Measurements from ENCODE around the gene MESP1.

MESP1 gene

DNA sequence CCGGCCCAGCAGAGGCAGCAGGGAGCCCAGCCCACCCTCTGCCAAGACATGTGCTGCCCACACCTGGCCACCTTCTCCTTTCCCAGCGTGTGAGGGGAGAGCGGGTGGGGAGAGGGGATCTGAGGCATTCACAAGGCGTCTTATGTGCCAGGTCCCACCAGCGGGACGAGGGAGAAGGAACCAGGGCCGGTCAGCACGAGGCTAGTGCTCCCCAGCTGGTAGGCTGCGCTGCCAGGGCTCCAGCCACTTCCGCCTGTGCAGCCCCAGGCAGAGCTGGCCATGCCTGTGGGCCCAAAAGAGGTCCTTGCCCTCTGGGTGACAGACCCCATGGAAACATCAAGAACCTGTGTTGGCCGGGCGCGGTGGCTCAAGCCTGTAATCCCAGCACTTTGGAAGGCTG is 5.9 kb downstream of the MESP1 start:
- DNase-seq (ENCODE audit: low read depth), result no peak
- TF ChIP-seq, protein P1, sequence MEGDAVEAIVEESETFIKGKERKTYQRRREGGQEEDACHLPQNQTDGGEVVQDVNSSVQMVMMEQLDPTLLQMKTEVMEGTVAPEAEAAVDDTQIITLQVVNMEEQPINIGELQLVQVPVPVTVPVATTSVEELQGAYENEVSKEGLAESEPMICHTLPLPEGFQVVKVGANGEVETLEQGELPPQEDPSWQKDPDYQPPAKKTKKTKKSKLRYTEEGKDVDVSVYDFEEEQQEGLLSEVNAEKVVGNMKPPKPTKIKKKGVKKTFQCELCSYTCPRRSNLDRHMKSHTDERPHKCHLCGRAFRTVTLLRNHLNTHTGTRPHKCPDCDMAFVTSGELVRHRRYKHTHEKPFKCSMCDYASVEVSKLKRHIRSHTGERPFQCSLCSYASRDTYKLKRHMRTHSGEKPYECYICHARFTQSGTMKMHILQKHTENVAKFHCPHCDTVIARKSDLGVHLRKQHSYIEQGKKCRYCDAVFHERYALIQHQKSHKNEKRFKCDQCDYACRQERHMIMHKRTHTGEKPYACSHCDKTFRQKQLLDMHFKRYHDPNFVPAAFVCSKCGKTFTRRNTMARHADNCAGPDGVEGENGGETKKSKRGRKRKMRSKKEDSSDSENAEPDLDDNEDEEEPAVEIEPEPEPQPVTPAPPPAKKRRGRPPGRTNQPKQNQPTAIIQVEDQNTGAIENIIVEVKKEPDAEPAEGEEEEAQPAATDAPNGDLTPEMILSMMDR (IDR thresholded peaks at IDR 0.05; ENCODE audit: low read depth, low read length, missing control alignments), result no peak
- no peak overlapping the region for H3K4me3 ChIP-seq (ENCODE audit: low read depth, low read length)

DNA sequence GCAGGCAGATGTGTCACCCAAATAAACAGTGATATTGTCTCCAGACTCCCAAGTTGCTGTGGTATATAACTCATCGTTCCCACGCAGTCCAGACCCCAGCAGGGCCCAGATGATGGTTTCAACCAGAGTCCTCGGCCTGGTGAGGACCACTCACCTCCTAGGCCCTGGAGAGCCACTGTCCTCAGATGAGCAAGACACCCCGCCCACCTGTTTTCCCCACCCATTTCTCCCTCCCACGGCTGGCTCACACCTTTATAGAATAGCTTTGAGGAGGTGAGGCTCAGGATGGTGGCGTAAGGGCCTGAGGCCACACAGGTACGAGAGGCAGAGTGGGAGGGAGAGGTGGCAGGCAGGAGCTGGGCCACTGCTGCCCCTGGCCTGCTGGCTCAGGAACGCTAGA is 7.5 kb downstream of the MESP1 start:
- DNase-seq (ENCODE audit: low read depth), result no peak
- TF ChIP-seq, protein P1 (IDR thresholded peaks at IDR 0.05; ENCODE audit: low read depth, low read length, missing control alignments), result no peak
- no peak overlapping the region for H3K4me3 ChIP-seq (ENCODE audit: low read depth, low read length)

DNA sequence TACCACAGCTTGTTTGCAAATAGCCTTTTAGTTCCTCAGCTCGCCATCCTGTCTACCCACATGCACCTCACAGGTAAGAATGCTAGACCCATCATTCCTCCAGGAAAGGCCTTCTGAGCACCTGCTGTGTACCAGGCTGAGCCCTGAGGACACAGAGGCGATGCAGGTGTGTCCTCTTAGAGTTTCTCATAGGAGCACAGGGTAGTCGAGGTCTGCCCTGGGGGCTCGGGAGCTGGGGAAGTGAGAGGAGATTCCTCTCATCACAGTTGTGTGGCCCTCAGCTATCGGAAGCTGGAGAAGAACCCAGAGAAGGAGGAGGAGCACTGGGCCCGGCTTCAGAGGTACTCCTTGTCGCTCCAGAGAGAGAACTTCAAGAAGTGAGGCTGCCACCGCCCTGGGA is 8.0 kb downstream of the MESP1 start:
- DNase-seq (ENCODE audit: low read depth), result no peak
- TF ChIP-seq, protein P1 (IDR thresholded peaks at IDR 0.05; ENCODE audit: low read depth, low read length, missing control alignments), result no peak
- no peak overlapping the region for H3K4me3 ChIP-seq (ENCODE audit: low read depth, low read length)

DNA sequence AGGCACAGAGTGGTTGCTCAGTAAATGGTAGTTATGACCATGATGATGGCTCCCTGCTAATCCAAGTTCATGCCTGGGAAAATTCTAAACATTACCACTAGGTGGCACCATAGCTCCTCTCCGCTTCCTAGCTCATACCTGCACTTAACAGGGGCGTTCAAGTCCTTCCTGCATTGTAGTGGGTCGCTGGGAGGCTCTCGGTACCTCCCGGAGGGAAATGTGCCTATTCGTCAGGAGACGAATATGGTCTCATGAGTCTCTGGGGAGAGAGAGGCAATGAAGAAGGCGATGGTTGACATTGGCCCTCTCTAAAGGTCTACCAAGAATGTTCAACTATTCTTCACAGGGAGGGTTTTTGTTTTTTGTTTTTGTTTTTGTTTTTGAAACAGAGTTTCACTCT is 10.9 kb downstream of the MESP1 start:
- peak overlapping the region; percentile 35 for H3K4me3 ChIP-seq (ENCODE audit: low read depth, low read length)
- peak; percentile 43 for DNase-seq (ENCODE audit: low read depth)
- TF ChIP-seq, protein P1 (IDR thresholded peaks at IDR 0.05; ENCODE audit: low read depth, low read length, missing control alignments), result peak; percentile 88

DNA sequence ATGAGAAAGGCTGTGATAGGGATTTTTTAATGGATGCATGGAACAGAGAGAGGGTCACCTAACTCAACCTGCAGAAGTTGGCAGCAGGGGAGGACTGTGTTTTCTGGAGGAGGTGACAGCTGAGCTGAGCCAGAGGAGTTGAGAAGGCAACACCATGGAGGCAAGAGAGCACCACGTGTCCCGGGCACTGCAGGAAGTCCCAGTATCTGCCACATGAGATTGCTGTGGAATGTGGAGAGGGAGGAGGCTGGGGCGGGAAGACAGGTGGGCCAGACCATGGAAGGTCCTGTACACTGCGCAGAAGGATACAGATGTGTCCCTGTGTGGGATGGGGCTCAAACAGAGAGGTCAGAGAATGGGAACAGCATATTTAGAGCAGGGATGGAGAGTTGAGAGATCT is 15.3 kb downstream of the MESP1 start:
- H3K4me3 ChIP-seq (ENCODE audit: low read depth, low read length), result no peak overlapping the region
- no peak for DNase-seq (ENCODE audit: low read depth)
- TF ChIP-seq, protein P1 (IDR thresholded peaks at IDR 0.05; ENCODE audit: low read depth, low read length, missing control alignments), result no peak

DNA sequence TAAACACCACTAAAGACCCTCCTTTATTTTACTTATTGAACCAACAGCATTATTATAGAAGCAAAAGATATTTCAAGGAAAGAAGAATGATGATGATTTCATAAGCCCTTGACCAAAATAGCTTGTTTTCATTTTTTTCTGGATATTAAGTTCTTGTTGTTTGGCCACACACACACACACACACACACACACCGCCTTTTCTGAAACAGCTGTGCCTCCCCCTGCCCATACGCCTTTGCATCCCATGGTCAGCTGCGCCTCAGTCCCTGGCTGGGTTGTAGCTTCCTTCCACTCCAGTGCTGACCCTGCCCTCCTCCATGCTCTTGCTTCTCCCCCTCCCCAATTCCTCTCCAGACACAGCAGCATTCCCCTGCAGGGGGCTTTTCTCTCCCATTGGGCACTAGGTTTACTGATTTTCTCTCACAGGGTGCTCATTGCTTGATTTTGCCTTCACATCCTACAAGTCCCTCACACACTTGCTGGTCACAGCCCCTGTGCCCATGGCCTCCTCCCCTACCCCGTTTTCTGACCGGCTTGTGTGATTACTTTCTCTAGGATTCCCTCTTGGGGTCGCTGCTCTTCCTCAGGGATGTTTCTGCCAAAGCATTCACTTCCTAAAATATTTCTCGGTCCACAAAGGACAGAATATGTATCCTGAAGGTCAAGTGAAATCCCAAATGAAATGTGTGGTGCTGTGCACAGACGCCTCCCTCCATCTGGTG is 18.4 kb downstream of the MESP1 start:
- TF ChIP-seq, protein P1 (IDR thresholded peaks at IDR 0.05; ENCODE audit: low read depth, low read length, missing control alignments), result no peak
- H3K4me3 ChIP-seq (ENCODE audit: low read depth, low read length), result no peak overlapping the region
- DNase-seq (ENCODE audit: low read depth), result no peak

DNA sequence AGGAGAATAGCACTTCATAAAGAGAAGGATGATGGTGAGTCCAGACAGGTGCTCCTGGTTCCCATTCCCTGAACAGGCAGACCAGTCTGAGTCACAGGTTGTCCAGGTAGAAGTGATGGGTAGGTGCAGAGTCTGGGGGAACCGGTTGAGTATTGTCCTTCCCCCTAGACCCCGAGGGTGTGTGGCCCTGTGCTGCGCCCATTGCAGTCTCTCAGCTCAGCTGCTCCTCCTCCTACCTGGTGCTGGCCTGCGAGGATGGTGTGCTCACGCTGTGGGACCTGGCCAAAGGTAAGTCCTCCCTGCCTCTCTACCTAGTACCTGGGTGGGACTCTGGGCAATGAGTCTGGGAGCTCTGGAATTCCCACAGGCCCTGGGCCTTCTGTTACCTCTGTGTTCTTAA is 19.8 kb downstream of the MESP1 start:
- no peak for DNase-seq (ENCODE audit: low read depth)
- no peak overlapping the region for H3K4me3 ChIP-seq (ENCODE audit: low read depth, low read length)
- TF ChIP-seq, protein P1 (IDR thresholded peaks at IDR 0.05; ENCODE audit: low read depth, low read length, missing control alignments), result no peak
